CMK (cell line): Measurements from ENCODE around the gene DENND1A.

Experiments
- DNase-seq: peaks from one replicate; pipeline ENCODE4 v3.0.0-alpha.2; 2010; ENCODE audit warnings: low read depth

The DENND1A gene

GRCh38 chr9:123615381-123615780 lies 314.5 kb downstream of the DENND1A start:
- no peak for DNase-seq

- DNase-seq, result no peak
These were observed 315.3 kb downstream of the DENND1A start for GRCh38 chr9:123614306-123615263.

GRCh38 chr9:123611226-123611625 lies 318.7 kb downstream of the DENND1A start:
- DNase-seq, result no peak

- no peak for DNase-seq
These were observed 320.1 kb downstream of the DENND1A start for GRCh38 chr9:123609844-123610243.

- DNase-seq, result no peak
These were observed 321.8 kb downstream of the DENND1A start for GRCh38 chr9:123608104-123608503.

- DNase-seq, result no peak
These were observed 322.4 kb downstream of the DENND1A start for GRCh38 chr9:123607479-123607878.

- no peak for DNase-seq
These were observed 323.8 kb downstream of the DENND1A start for GRCh38 chr9:123606141-123606540.

GRCh38 chr9:123605286-123605685 lies 324.6 kb downstream of the DENND1A start:
- no peak for DNase-seq

- DNase-seq, result no peak
These were observed 325.1 kb downstream of the DENND1A start for GRCh38 chr9:123604861-123605260.

GRCh38 chr9:123601828-123602227 lies 328.1 kb downstream of the DENND1A start:
- no peak for DNase-seq

GRCh38 chr9:123599781-123600180 lies 330.1 kb downstream of the DENND1A start:
- DNase-seq, result no peak

- DNase-seq, result no peak
These were observed 331.9 kb downstream of the DENND1A start for GRCh38 chr9:123597876-123598556.

GRCh38 chr9:123597048-123597447 lies 332.9 kb downstream of the DENND1A start:
- no peak for DNase-seq

- no peak for DNase-seq
These were observed 338.6 kb downstream of the DENND1A start for GRCh38 chr9:123591283-123591682.

- DNase-seq, result no peak
These were observed 339.4 kb downstream of the DENND1A start for GRCh38 chr9:123590499-123590898.

GRCh38 chr9:123589361-123590239 lies 340.3 kb downstream of the DENND1A start:
- DNase-seq, result no peak

GRCh38 chr9:123586275-123586674 lies 343.7 kb downstream of the DENND1A start:
- no peak for DNase-seq

GRCh38 chr9:123584202-123585176 lies 345.4 kb downstream of the DENND1A start:
- no peak for DNase-seq

GRCh38 chr9:123583646-123584045 lies 346.3 kb downstream of the DENND1A start:
- DNase-seq, result no peak

- DNase-seq, result no peak
These were observed 358.7 kb downstream of the DENND1A start for GRCh38 chr9:123571240-123571639.
